Measurements from ENCODE around the gene KRT71. TPM values are rescaled to one million over a fixed set of nuclear protein-coding genes. Genes with fewer than 3 reads are reported as not detected.

KRT71 gene
- total RNA-seq, 2 donors from 2014 or later, result not detected

GRCh38 chr12:52587563-52587962 is 34.6 kb upstream of the KRT71 start:
- Mint-ChIP-seq H3K27me3 (ENCODE audit: insufficient read depth) (peaks cover 33% of the 10 kb centered on the region), H3K27ac (no peak overlapping the region), H3K4me3 (no peak overlapping the region), H3K9me3 (peaks cover 22% of the 10 kb centered on the region), H3K4me1 (no peaks in the 10 kb centered on the region), H3K36me3 (ENCODE audit: low read depth) (no peaks in the 10 kb centered on the region)
- peak; percentile 51 for TF ChIP-seq CTCF (conservative IDR thresholded peaks at IDR 0.05)
- H3K9me3 ChIP-seq (ENCODE audit: control insufficient read depth, low read length), result peaks cover 6% of the 10 kb centered on the region
- no peaks in the 10 kb centered on the region for H3K27me3 ChIP-seq (ENCODE audit: control insufficient read depth, insufficient read depth, low read length, poor library complexity, severe bottlenecking)
- no peaks in the 10 kb centered on the region for H3K36me3 ChIP-seq (ENCODE audit: control insufficient read depth, insufficient read depth, low read length)
- no peak overlapping the region for H3K4me3 ChIP-seq (ENCODE audit: low read length)
- H3K4me1 ChIP-seq (ENCODE audit: control insufficient read depth, insufficient read depth, low read length), result no peaks in the 10 kb centered on the region
- H3K9ac ChIP-seq (ENCODE audit: extremely low read depth, low read length, poor library complexity, severe bottlenecking), result no peak overlapping the region
- no peak overlapping the region for H3K27ac ChIP-seq (ENCODE audit: low read depth, low read length)
- 89 to 90% methylated on average over 15 to 17 of the region's 17 CpGs for WGBS, 2 experiments (ENCODE audit: insufficient coverage in 1 of 2, insufficient read length in 1 of 2)
- DNase-seq, result peak; percentile 73

GRCh38 chr12:52585946-52586345 is 33.0 kb upstream of the KRT71 start:
- Histone ChIP-seq H3K27ac (ENCODE audit: low read depth, low read length) (no peak overlapping the region), H3K4me1 (ENCODE audit: control insufficient read depth, insufficient read depth, low read length) (no peaks in the 10 kb centered on the region), H3K27me3 (ENCODE audit: control insufficient read depth, insufficient read depth, low read length, poor library complexity, severe bottlenecking) (no peaks in the 10 kb centered on the region), H3K36me3 (ENCODE audit: control insufficient read depth, insufficient read depth, low read length) (no peaks in the 10 kb centered on the region), H3K4me3 (ENCODE audit: low read length) (no peak overlapping the region), H3K9ac (ENCODE audit: extremely low read depth, low read length, poor library complexity, severe bottlenecking) (no peak overlapping the region), H3K9me3 (ENCODE audit: control insufficient read depth, low read length) (peaks cover 5% of the 10 kb centered on the region)
- H3K36me3 Mint-ChIP-seq (ENCODE audit: low read depth), result no peaks in the 10 kb centered on the region
- no peaks in the 10 kb centered on the region for H3K4me1 Mint-ChIP-seq
- peaks cover 9% of the 10 kb centered on the region for H3K9me3 Mint-ChIP-seq
- no peak for DNase-seq
- peaks cover 28% of the 10 kb centered on the region for H3K27me3 Mint-ChIP-seq (ENCODE audit: insufficient read depth)
- TF ChIP-seq CTCF (conservative IDR thresholded peaks at IDR 0.05), result no peak
- H3K27ac Mint-ChIP-seq, result no peak overlapping the region
- 83% methylated on average over 8 to 9 of the region's 9 CpGs for WGBS, 2 experiments (ENCODE audit: insufficient coverage in 1 of 2, insufficient read length in 1 of 2)
- no peak overlapping the region for H3K4me3 Mint-ChIP-seq

GRCh38 chr12:52585066-52585465 is 32.1 kb upstream of the KRT71 start:
- no peaks in the 10 kb centered on the region for H3K27me3 ChIP-seq (ENCODE audit: control insufficient read depth, insufficient read depth, low read length, poor library complexity, severe bottlenecking)
- peak; percentile 38 for DNase-seq
- no peak for TF ChIP-seq CTCF (conservative IDR thresholded peaks at IDR 0.05)
- H3K36me3 Mint-ChIP-seq (ENCODE audit: low read depth), result no peaks in the 10 kb centered on the region
- no peak overlapping the region for H3K27ac ChIP-seq (ENCODE audit: low read depth, low read length)
- H3K9ac ChIP-seq (ENCODE audit: extremely low read depth, low read length, poor library complexity, severe bottlenecking), result no peak overlapping the region
- H3K4me3 ChIP-seq (ENCODE audit: low read length), result no peak overlapping the region
- WGBS, 2 experiments (ENCODE audit: insufficient coverage in 1 of 2, insufficient read length in 1 of 2), result 94% methylated on average over 3 of the region's 3 CpGs
- no peak overlapping the region for H3K4me3 Mint-ChIP-seq
- H3K9me3 ChIP-seq (ENCODE audit: control insufficient read depth, low read length), result no peaks in the 10 kb centered on the region
- H3K4me1 ChIP-seq (ENCODE audit: control insufficient read depth, insufficient read depth, low read length), result no peaks in the 10 kb centered on the region
- H3K4me1 Mint-ChIP-seq, result peaks cover 4% of the 10 kb centered on the region
- H3K9me3 Mint-ChIP-seq, result peaks cover under 1% of the 10 kb centered on the region
- H3K27ac Mint-ChIP-seq, result no peak overlapping the region
- peaks cover 25% of the 10 kb centered on the region for H3K27me3 Mint-ChIP-seq (ENCODE audit: insufficient read depth)
- no peaks in the 10 kb centered on the region for H3K36me3 ChIP-seq (ENCODE audit: control insufficient read depth, insufficient read depth, low read length)
